GM21723 (cell line): ENCODE measurements around the gene POLD2.
"Not testable (repeated sequence)": the region's sequence is repeated elsewhere in the genome, so short reads cannot be mapped to it uniquely, and the experiment has no call there.

Source experiments
- ATAC-seq: cut with Tn5 transposase; IDR thresholded peaks from one replicate; pipeline ENCODE4 v1.9.1; 2021; ENCODE audit warnings: mild to moderate bottlenecking, moderate library complexity; ENCODE audit not compliant: unreplicated experiment

The POLD2 gene

DNA sequence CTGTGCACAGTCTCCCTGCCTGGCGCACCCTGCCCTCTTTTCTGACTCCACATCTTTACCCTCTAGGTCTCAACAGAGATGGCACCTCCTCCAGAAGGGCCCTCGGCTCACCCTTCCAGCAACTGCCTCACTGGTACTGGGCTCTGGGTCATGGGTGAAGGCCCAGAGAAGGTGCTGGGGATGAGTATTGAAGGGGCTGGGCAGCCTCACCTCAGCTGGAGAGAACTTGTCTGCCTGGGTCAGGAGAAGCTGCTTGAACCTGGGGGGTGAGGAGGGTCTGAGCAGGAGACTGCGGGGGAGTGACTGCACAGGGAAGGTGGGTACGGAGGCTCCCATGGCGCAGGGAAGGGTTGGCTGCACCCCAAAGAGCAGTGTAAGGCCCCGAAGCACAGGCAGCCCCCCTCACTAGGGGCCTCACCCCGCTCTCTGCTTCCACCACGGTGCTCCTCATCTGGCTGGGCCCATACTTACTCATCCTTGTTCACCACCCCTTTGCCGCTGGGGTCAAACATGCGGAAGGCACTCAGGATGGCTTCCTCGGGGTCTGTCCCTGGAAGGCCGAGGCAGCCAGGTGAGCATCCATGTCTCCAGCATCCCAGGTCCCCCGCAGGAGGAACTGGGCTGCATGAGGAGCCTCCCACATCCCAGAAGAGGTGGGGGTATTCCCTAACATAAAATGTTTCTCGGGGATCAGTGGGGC lies 16.1 kb upstream of the POLD2 start:
- no peak for ATAC-seq

- ATAC-seq = no peak
Observed at GRCh38 chr7:44138698-44139097, 15.3 kb upstream of the POLD2 start.

DNA sequence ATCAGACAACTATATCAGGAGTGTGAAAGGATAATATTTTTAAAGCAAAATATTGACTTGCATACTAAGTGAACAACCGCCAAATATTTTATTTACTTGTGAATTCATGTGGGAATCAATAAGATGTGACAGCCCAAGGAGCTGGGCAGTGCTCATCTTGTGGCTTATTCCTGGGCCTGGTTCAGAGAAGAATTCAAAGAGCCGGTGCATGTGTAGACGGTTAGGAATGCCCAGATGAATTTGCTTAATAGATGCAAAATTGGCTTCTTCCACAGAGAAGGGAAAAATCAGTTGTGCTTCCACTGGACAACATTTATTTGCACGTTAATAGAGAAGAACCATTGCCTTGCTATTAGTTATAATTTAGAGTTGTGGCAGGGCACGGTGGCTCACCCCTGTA lies 13.4 kb upstream of the POLD2 start:
- ATAC-seq = no peak

- no peak for ATAC-seq
Observed at GRCh38 chr7:44134943-44135628, 11.7 kb upstream of the POLD2 start.

DNA sequence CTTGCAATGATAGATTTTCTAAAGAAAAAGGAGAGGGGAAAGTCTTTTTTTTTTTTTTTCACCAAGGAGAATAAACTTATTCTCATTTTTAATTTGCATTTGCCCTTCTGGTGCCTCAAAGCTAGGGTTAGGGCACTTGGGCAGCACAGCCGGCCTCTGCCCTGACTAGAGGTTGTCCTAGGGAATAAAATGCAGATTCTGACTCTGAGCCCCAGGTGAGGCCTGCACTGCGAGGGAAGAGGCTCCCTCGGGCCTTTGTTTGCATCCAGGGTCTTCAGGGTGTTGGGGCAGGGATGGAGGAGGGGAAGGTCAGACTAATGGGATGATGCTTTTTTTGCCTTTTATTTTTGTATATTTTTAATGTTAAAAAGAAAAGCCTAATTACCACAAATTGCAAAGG lies 9.9 kb upstream of the POLD2 start:
- no peak for ATAC-seq

GRCh38 chr7:44132039-44132438 lies 8.7 kb upstream of the POLD2 start:
- ATAC-seq = no peak

DNA sequence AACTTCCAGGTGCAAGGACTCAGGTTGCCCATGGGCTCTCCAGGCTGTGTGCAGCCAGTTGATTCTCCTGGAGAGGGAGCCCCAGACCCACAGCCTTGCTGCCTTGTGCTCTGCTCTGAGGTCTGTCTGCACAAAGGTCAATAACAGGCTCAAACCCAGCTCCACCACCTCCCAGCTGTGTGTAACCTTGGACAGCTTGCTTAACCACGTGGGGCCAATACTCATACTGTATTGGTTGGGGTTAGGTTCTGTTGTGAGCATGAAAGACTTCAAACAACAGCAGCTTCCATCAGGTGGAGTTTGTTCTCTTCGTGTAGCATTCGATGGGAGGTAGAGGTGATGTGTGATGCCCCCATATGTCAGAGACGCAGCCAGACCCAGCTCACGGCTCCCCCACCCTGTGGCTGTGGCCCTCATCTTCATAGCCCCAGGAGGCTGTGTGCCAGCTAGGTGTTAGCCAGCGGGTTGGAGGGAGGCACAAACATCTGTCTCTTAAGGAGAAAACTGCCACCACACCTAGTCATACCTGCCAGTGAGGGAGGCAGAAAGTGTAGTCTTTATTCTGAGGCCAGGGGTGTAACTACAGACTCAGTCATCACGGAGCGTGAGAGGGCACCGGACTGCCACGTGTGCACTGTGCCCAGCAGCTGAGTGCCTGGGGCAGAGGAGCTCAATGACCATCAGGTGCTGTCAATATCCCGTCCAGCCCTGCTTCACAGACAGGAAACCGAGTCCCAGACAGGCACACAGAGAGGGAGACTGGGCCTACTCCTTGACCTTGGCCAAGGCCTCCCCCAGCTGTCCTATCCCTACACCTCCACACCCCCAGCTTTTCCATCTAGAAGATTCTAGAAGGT lies 8.1 kb upstream of the POLD2 start:
- ATAC-seq = no peak

- no peak for ATAC-seq
Observed at GRCh38 chr7:44128721-44129582, 5.6 kb upstream of the POLD2 start.

DNA sequence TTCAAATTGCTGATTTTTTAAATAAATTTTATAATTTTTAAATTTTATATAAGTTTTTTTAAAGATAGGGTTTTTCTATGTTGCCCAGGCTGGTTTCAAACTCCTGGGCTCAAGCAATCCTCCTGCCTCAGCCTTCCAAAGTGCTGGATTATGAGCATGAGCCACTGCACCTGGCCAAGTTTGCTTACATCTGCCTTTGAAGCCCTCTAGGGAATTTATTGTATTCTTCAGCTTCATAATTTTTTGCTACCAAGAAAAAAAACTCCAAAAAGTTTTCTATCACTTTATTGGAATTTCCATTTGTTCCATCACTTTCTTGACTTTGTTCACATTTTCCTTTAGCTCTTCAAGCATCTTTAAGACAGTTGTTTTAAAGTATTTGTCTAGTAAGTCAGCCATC lies 3.8 kb upstream of the POLD2 start:
- no peak for ATAC-seq

DNA sequence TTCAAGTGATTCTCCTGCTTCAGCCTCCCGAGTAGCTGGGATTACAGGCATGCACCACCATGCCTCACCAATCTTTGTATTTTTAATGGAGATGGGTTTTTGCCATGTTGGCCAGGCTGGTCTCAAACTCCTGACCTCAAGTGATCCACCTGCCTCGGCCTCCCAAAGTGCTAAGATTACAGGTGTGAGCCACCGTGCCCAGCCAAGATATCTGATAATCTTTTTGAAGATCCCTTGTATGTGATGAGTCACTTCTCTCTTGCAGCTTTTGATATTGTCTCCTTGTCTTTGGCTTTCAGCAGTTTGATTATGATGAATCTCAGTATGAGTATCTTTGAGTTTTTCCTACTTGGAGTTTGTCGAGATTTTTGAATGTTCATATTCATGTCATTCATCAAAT lies 3.2 kb upstream of the POLD2 start:
- not testable (repeated sequence) for ATAC-seq

- no peak for ATAC-seq
Observed at GRCh38 chr7:44124822-44125202, 1.5 kb upstream of the POLD2 start.

- no peak for ATAC-seq
Observed at GRCh38 chr7:44122529-44122928, 819 bp downstream of the POLD2 start.

GRCh38 chr7:44121761-44122420 lies 1.5 kb downstream of the POLD2 start:
- ATAC-seq = no peak

DNA sequence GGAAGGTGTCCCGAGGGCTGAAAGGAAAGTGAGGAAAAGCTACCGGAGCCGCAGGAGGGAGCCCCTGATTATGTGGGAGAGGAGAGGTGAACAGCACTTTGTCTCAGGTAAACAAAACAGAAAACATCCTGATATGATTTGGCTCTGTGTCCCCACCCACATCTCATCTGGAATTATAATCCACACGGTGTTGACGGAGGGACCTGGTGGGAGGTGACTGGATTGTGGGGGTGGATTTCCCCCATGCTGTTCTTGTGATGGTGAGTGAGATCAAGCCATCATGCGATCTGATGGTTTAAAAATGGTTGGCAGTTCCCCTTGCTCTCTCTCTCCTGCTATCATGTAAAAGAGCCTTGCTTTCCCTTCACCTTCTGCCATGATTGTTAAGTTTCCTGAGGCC lies 3.0 kb downstream of the POLD2 start:
- ATAC-seq = no peak

GRCh38 chr7:44119829-44120380 lies 3.4 kb downstream of the POLD2 start:
- no peak for ATAC-seq

GRCh38 chr7:44117801-44118429 lies 5.4 kb downstream of the POLD2 start:
- ATAC-seq = no peak

- ATAC-seq = no peak
Observed at GRCh38 chr7:44116789-44117666, 6.3 kb downstream of the POLD2 start.

DNA sequence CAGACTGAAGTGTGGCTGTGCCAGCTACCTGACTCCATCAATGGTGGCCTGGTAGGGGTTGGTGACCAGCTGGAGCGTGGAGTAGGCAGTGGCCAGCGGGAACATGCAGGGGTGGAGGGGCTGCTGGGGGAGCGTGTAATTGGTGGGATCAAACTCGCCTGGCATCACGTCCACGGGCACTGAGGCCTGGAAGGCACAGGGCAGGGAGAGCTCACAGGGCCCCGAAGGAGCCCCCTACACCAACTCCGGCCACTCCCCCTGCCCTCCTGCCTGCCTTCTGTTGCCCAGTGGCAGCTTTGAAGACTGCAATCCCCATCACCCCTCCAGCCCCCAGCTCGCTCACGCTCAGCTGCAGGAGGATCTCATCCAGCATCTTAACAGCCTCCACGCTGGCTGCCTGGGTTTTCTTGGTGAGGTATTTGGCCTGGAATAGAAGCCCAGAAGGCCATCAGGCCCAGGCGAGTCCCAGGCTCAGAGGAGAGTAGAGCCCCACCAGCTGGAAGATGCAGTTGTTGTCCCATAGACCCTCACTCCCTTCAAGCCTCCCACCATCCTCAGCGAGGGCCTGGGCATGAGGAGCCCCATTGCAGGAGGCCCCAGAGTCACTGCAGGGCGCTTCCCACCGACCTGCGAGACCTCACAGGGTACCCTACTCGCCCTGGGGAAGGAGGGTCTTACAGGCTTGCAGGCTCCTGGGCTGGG lies 7.1 kb downstream of the POLD2 start:
- ATAC-seq = no peak
